Fibroblast of skin of scalp (primary cell): ENCODE results near the gene FLOT1.
A peak's percentile ranks its signal among the peaks of the same experiment; 100 is the strongest.
"Not testable (repeated sequence)": the region's sequence is repeated elsewhere in the genome, so short reads cannot be mapped to it uniquely, and the experiment has no call there.

Experiments
- DNase-seq: peaks from one replicate; pipeline ENCODE4 v3.0.0-alpha.2; 2013

FLOT1 gene

GRCh38 chr6:30723159-30723842 lies 19.2 kb downstream of the FLOT1 start:
- DNase-seq = not testable (repeated sequence)

- DNase-seq = peak; percentile 82
Observed at GRCh38 chr6:30722280-30723112, 20.0 kb downstream of the FLOT1 start.

GRCh38 chr6:30722025-30722279 lies 20.5 kb downstream of the FLOT1 start:
- DNase-seq = peak; percentile 32

- DNase-seq = peak; percentile 94
Observed at GRCh38 chr6:30721198-30722024, 21.1 kb downstream of the FLOT1 start.

GRCh38 chr6:30720738-30721197 lies 21.7 kb downstream of the FLOT1 start:
- DNase-seq = peak; percentile 54

- peak; percentile 99 for DNase-seq
Observed at GRCh38 chr6:30719791-30720737, 22.4 kb downstream of the FLOT1 start, which contains the start of gene TUBB. TSS of gene TUBB (plus strand) at chr6:30720352. CDS start at chr6:30720507, 155 bp downstream.

- DNase-seq = no peak
Observed at GRCh38 chr6:30719356-30719755, 23.1 kb downstream of the FLOT1 start.

- DNase-seq = not testable (repeated sequence)
Observed at GRCh38 chr6:30717845-30718720, 24.4 kb downstream of the FLOT1 start.

GRCh38 chr6:30717129-30717844 lies 25.2 kb downstream of the FLOT1 start, which contains the start of gene MDC1:
TSS of gene MDC1 (minus strand) at chr6:30717281. CDS start at chr6:30715175, 2,106 bp downstream.
- peak; percentile 100 for DNase-seq

- no peak for DNase-seq
Observed at GRCh38 chr6:30716879-30717128, 25.7 kb downstream of the FLOT1 start.

GRCh38 chr6:30714263-30714662 lies 28.2 kb downstream of the FLOT1 start:
- DNase-seq = no peak

- DNase-seq = no peak
Observed at GRCh38 chr6:30712441-30712945, 30.0 kb downstream of the FLOT1 start.

- DNase-seq = no peak
Observed at GRCh38 chr6:30711758-30712380, 30.6 kb downstream of the FLOT1 start.

- no peak for DNase-seq
Observed at GRCh38 chr6:30709101-30709868, 33.2 kb downstream of the FLOT1 start.

GRCh38 chr6:30707281-30707850 lies 35.1 kb downstream of the FLOT1 start:
- no peak for DNase-seq

- no peak for DNase-seq
Observed at GRCh38 chr6:30705620-30706019, 36.9 kb downstream of the FLOT1 start.

- no peak for DNase-seq
Observed at GRCh38 chr6:30703821-30704220, 38.7 kb downstream of the FLOT1 start.

GRCh38 chr6:30703011-30703410 lies 39.5 kb downstream of the FLOT1 start:
- DNase-seq = no peak
